Naive thymus-derived CD8-positive, alpha-beta T cell (primary cell): ENCODE measurements around the gene DYRK4. TPM values are rescaled to one million over a fixed set of nuclear protein-coding genes. Genes with fewer than 3 reads are reported as not detected.

Source experiments
- ATAC-seq, 2 donors: fragments of 150-1000 bp; cut with Tn5 transposase in 1 of 2; sonication (Bioruptor Pico), chemical (Tn5 transposase) in 1 of 2; 1 replicate in 1 of 2; 2 replicates in 1 of 2; pipeline ENCODE4 v1.10.0; 2021; ENCODE audit warnings: mild to moderate bottlenecking in 2 of 2, moderate library complexity in 2 of 2
- POLR2A ChIA-PET: fragments of 350-600 bp; sonication (Branson Sonifier 250); formaldehyde crosslinking; loops from one replicate; lab custom pipeline; 2021; ENCODE audit warnings: antibody characterized with exemption; lab: Charles Lee
- DNase-seq, 10 donors: peaks; one replicate each; pipeline versions ENCODE4 v3.0.0 to v3.0.0-alpha.2; 2020 to 2022
- H3K27ac Mint-ChIP-seq, 10 donors: one replicate each; pipeline ENCODE4 v1.8.0; 2020 to 2022; ENCODE audit warnings: mild to moderate bottlenecking in 10 of 10, mixed read lengths in 10 of 10, moderate library complexity in 4 of 10, inconsistent platforms in 1 of 10
- H3K27me3 Mint-ChIP-seq, 5 donors: one replicate each; pipeline ENCODE4 v1.8.0; 2021 to 2022; ENCODE audit warnings: mixed read lengths in 5 of 5
- H3K36me3 Mint-ChIP-seq, 3 donors: one replicate each; pipeline ENCODE4 v1.8.0; 2020 to 2022; ENCODE audit warnings: mixed read lengths in 3 of 3, mild to moderate bottlenecking in 2 of 3, inconsistent platforms in 1 of 3
- H3K4me1 Mint-ChIP-seq, 4 donors: one replicate each; pipeline ENCODE4 v1.8.0; 2021 to 2022; ENCODE audit warnings: mixed read lengths in 4 of 4
- H3K4me3 Mint-ChIP-seq, 10 donors: one replicate each; pipeline ENCODE4 v1.8.0; 2020 to 2022; ENCODE audit warnings: mild to moderate bottlenecking in 10 of 10, mixed read lengths in 10 of 10, moderate library complexity in 6 of 10, inconsistent platforms in 1 of 10
- H3K9me3 Mint-ChIP-seq, 9 donors: one replicate each; pipeline ENCODE4 v1.8.0; 2020 to 2022; ENCODE audit warnings: mixed read lengths in 9 of 9, mild to moderate bottlenecking in 3 of 9, inconsistent platforms in 1 of 9, moderate library complexity in 1 of 9
- polyA plus RNA-seq, 3 donors: library from polyadenylated mRNA; unstranded; fragments of 300-500 nt; fragmentation: Illumina TruSeq; gene quantifications; one replicate each; pipeline ENCODE4 v1.2.3, GENCODE V29; 2021
- total RNA-seq, 8 experiments: library from RNA in 2 of 8; stranded (reverse) in 2 of 8; gene quantifications; one replicate each; pipeline ENCODE4 v1.2.3 and lab custom pipeline; 2021 to 2026

The DYRK4 gene
- total and polyA plus RNA-seq, 5 experiments from 2014 or later: 20.6 to 42.5 (median 28.8) TPM

GRCh38 chr12:4572680-4573079 lies 10.7 kb downstream of the DYRK4 start:
- POLR2A ChIA-PET: no interaction called here
- no peak overlapping the region for H3K27ac Mint-ChIP-seq
- ATAC-seq: no peak
- no peak overlapping the region for H3K4me3 Mint-ChIP-seq
- H3K27me3 Mint-ChIP-seq: peaks cover 0 to 3% (median 3%) of the 10 kb centered on the region in 5 donors
- H3K9me3 Mint-ChIP-seq: no peaks in the 10 kb centered on the region
- DNase-seq: no peak
- peaks cover 0 to 8% (median 0%) of the 10 kb centered on the region in 4 donors for H3K4me1 Mint-ChIP-seq
- no peaks in the 10 kb centered on the region for H3K36me3 Mint-ChIP-seq

GRCh38 chr12:4579305-4580102 lies 17.5 kb downstream of the DYRK4 start:
- POLR2A ChIA-PET: no interaction called here
- H3K36me3 Mint-ChIP-seq: no peaks in the 10 kb centered on the region
- no peak overlapping the region for H3K27ac Mint-ChIP-seq
- ATAC-seq (no peak), DNase-seq (peak in 1 of 10 donors; percentile 5)
- H3K4me1 Mint-ChIP-seq: no peaks in the 10 kb centered on the region
- H3K9me3 Mint-ChIP-seq: no peaks in the 10 kb centered on the region
- no peak overlapping the region for H3K4me3 Mint-ChIP-seq
- H3K27me3 Mint-ChIP-seq: peaks cover 3 to 14% (median 10%) of the 10 kb centered on the region in 5 donors

GRCh38 chr12:4580281-4580688 lies 18.3 kb downstream of the DYRK4 start:
- no peaks in the 10 kb centered on the region for H3K4me1 Mint-ChIP-seq

GRCh38 chr12:4584281-4584680 lies 22.3 kb downstream of the DYRK4 start:
- no peak for DNase-seq
- H3K4me3 Mint-ChIP-seq: no peak overlapping the region
- H3K4me1 Mint-ChIP-seq: no peaks in the 10 kb centered on the region
- peaks cover 6 to 31% (median 11%) of the 10 kb centered on the region in 5 donors for H3K27me3 Mint-ChIP-seq
- POLR2A ChIA-PET: no interaction called here
- no peak for ATAC-seq
- H3K27ac Mint-ChIP-seq: no peak overlapping the region
- H3K36me3 Mint-ChIP-seq: no peaks in the 10 kb centered on the region
- H3K9me3 Mint-ChIP-seq: no peaks in the 10 kb centered on the region

More at GRCh38 chr12:4580281-4580688, 18.3 kb downstream of the DYRK4 start:
- ATAC-seq: no peak
- no peak for DNase-seq
- Mint-ChIP-seq H3K36me3 (no peaks in the 10 kb centered on the region), H3K9me3 (no peaks in the 10 kb centered on the region), H3K27ac (no peak overlapping the region), H3K4me3 (no peak overlapping the region), H3K27me3 (peaks cover 5 to 17% (median 10%) of the 10 kb centered on the region in 5 donors)
- POLR2A ChIA-PET: no interaction called here

GRCh38 chr12:4584896-4585295 lies 22.9 kb downstream of the DYRK4 start:
- no peaks in the 10 kb centered on the region for H3K4me1 Mint-ChIP-seq
- ATAC-seq (no peak), DNase-seq (no peak)
- H3K9me3 Mint-ChIP-seq: peaks cover 0 to 4% (median 0%) of the 10 kb centered on the region in 9 donors
- peaks cover 6 to 31% (median 11%) of the 10 kb centered on the region in 5 donors for H3K27me3 Mint-ChIP-seq
- no peak overlapping the region for H3K4me3 Mint-ChIP-seq
- POLR2A ChIA-PET: no interaction called here
- peaks cover 0 to 4% (median 0%) of the 10 kb centered on the region in 3 donors for H3K36me3 Mint-ChIP-seq
- H3K27ac Mint-ChIP-seq: no peak overlapping the region

- no peak overlapping the region for H3K27ac Mint-ChIP-seq
- peaks cover 0 to 4% (median 0%) of the 10 kb centered on the region in 3 donors for H3K36me3 Mint-ChIP-seq
- H3K9me3 Mint-ChIP-seq: peaks cover 0 to 4% (median 0%) of the 10 kb centered on the region in 9 donors
Measured at GRCh38 chr12:4586500-4586899, 24.5 kb downstream of the DYRK4 start.

GRCh38 chr12:4587108-4587507 lies 25.1 kb downstream of the DYRK4 start:
- no peak overlapping the region for H3K4me3 Mint-ChIP-seq
- H3K36me3 Mint-ChIP-seq: peaks cover 0 to 4% (median 0%) of the 10 kb centered on the region in 3 donors
- POLR2A ChIA-PET: no interaction called here
- no peak for ATAC-seq
- H3K27me3 Mint-ChIP-seq: peaks cover 3 to 28% (median 11%) of the 10 kb centered on the region in 5 donors
- no peaks in the 10 kb centered on the region for H3K4me1 Mint-ChIP-seq
- peaks cover 0 to 4% (median 0%) of the 10 kb centered on the region in 9 donors for H3K9me3 Mint-ChIP-seq
- no peak overlapping the region for H3K27ac Mint-ChIP-seq
- no peak for DNase-seq

More at GRCh38 chr12:4586500-4586899, 24.5 kb downstream of the DYRK4 start:
- no peak for ATAC-seq
- H3K27me3 Mint-ChIP-seq: peaks cover 3 to 28% (median 11%) of the 10 kb centered on the region in 5 donors
- POLR2A ChIA-PET: no interaction called here
- no peak overlapping the region for H3K4me3 Mint-ChIP-seq
- H3K4me1 Mint-ChIP-seq: no peaks in the 10 kb centered on the region
- no peak for DNase-seq

- peaks cover 0 to 4% (median 0%) of the 10 kb centered on the region in 9 donors for H3K9me3 Mint-ChIP-seq
- H3K36me3 Mint-ChIP-seq: peaks cover 0 to 4% (median 0%) of the 10 kb centered on the region in 3 donors
- no peak for DNase-seq
- no peaks in the 10 kb centered on the region for H3K4me1 Mint-ChIP-seq
- H3K27ac Mint-ChIP-seq: no peak overlapping the region
- H3K27me3 Mint-ChIP-seq: peaks cover 3 to 23% (median 4%) of the 10 kb centered on the region in 5 donors
- H3K4me3 Mint-ChIP-seq: no peak overlapping the region
- no peak for ATAC-seq
- POLR2A ChIA-PET: no interaction called here
Measured at GRCh38 chr12:4588916-4589315, 26.9 kb downstream of the DYRK4 start.

GRCh38 chr12:4589941-4590340 lies 27.9 kb downstream of the DYRK4 start:
- Mint-ChIP-seq H3K4me3 (no peak overlapping the region), H3K4me1 (no peaks in the 10 kb centered on the region)
- ATAC-seq: no peak

GRCh38 chr12:4591180-4591687 lies 29.2 kb downstream of the DYRK4 start:
- peaks cover 0 to 4% (median 0%) of the 10 kb centered on the region in 3 donors for H3K36me3 Mint-ChIP-seq
- peaks cover 0 to 4% (median 0%) of the 10 kb centered on the region in 9 donors for H3K9me3 Mint-ChIP-seq
- H3K4me3 Mint-ChIP-seq: no peak overlapping the region
- POLR2A ChIA-PET: no interaction called here
- H3K4me1 Mint-ChIP-seq: no peaks in the 10 kb centered on the region
- H3K27me3 Mint-ChIP-seq: peaks cover 0 to 23% (median 2%) of the 10 kb centered on the region in 5 donors
- no peak for DNase-seq
- no peak overlapping the region for H3K27ac Mint-ChIP-seq
- no peak for ATAC-seq

More at GRCh38 chr12:4589941-4590340, 27.9 kb downstream of the DYRK4 start:
- Mint-ChIP-seq H3K27ac (no peak overlapping the region), H3K9me3 (peaks cover 0 to 4% (median 0%) of the 10 kb centered on the region in 9 donors), H3K36me3 (peaks cover 0 to 4% (median 0%) of the 10 kb centered on the region in 3 donors), H3K27me3 (peaks cover 0 to 25% (median 3%) of the 10 kb centered on the region in 5 donors)
- POLR2A ChIA-PET: no interaction called here
- no peak for DNase-seq

GRCh38 chr12:4595881-4596280 lies 33.9 kb downstream of the DYRK4 start:
- H3K36me3 Mint-ChIP-seq: no peaks in the 10 kb centered on the region
- H3K27ac Mint-ChIP-seq: no peak overlapping the region
- no peak overlapping the region for H3K4me3 Mint-ChIP-seq
- no peaks in the 10 kb centered on the region for H3K9me3 Mint-ChIP-seq
- ATAC-seq (no peak), DNase-seq (no peak)
- POLR2A ChIA-PET: interaction anchor here (1.5 kb wide), 1 partner anchor 9 kb away, joined by 3 read pairs; no protein-coding TSS in a partner anchor
- no peaks in the 10 kb centered on the region for H3K4me1 Mint-ChIP-seq
- H3K27me3 Mint-ChIP-seq: peaks cover 0 to 15% (median 2%) of the 10 kb centered on the region in 5 donors

GRCh38 chr12:4603421-4603820 lies 41.4 kb downstream of the DYRK4 start:
- H3K4me3 Mint-ChIP-seq: no peak overlapping the region
- H3K9me3 Mint-ChIP-seq: no peaks in the 10 kb centered on the region
- peaks cover 22 to 32% (median 29%) of the 10 kb centered on the region in 4 donors for H3K4me1 Mint-ChIP-seq
- no peak for DNase-seq
- no peak for ATAC-seq
- H3K27ac Mint-ChIP-seq: peak overlapping the region in 1 of 10 donors; percentile 5
- POLR2A ChIA-PET: interaction anchor here (2.8 kb wide), 1 partner anchor 46 kb away, joined by 10 read pairs; the partner anchor contains the start of genes AKAP3 and NDUFA9
- H3K27me3 Mint-ChIP-seq: peaks cover 0 to 20% (median 10%) of the 10 kb centered on the region in 5 donors
- peaks cover 0 to 4% (median 3%) of the 10 kb centered on the region in 3 donors for H3K36me3 Mint-ChIP-seq

- Mint-ChIP-seq H3K4me1 (peaks cover 23 to 34% (median 30%) of the 10 kb centered on the region in 4 donors), H3K4me3 (no peak overlapping the region), H3K27ac (no peak overlapping the region), H3K27me3 (peaks cover 0 to 20% (median 10%) of the 10 kb centered on the region in 5 donors), H3K9me3 (no peaks in the 10 kb centered on the region), H3K36me3 (peaks cover 0 to 6% (median 4%) of the 10 kb centered on the region in 3 donors)
- no peak for ATAC-seq
- no peak for DNase-seq
- POLR2A ChIA-PET: interaction anchor here (2.8 kb wide), 1 partner anchor 45 kb away, joined by 10 read pairs; the partner anchor contains the start of genes AKAP3 and NDUFA9
Measured at GRCh38 chr12:4603946-4604345, 41.9 kb downstream of the DYRK4 start.
